ENCODE measurements around the gene MISP. TPM values are rescaled to one million over a fixed set of nuclear protein-coding genes. Genes with fewer than 3 reads are reported as not detected.

Gene MISP
- total and polyA plus RNA-seq, 9 of the 15 experiments (the other 6 are each of a cell fraction or from before 2014, with no cell fraction given) = 0.04 to 0.29 (median 0.05) TPM; not detected in 5

DNA sequence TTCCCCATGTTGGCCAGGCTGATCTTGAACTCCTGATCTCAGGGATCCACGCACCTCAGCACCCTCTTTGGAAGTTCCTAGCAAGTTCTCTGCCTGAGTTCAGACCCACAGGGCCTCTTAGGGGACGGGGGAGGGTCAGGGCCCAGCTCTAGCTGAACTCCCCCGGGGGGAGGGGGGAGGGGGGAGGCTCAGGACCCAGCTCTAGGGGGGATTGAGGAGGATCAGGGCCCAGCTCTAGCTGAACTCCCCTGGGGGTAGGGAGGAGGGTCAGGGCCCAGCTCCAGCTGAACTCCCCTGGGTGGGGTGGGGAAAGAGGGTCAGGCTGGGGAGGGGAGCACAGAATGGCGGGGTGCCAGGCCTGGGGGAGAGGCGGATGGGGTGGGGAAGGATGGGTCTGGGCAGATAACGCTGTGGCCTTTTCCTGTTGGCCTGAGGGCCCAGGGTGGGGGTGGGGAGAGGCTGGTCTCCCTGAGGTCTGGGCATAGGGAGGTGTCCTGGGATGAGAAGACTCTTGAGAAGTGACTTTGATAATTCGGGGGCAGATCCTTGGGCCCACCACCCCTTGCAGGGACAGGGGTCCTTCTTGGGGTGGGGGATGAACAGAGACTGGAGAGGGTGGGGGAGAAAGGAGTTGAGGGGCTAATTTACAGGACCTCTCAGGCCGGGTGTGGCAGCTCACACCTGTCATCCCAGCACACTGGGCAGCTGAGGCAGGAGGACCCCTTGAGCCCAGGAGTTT, 40.8 kb downstream of the MISP start (continued):
- TF ChIP-seq ZNF384 (IDR thresholded peaks at IDR 0.05; ENCODE audit: low read depth, low read length) (no peak), BCOR (IDR thresholded peaks at IDR 0.05) (no peak), IFI16 (CRISPR knock-in tag; IDR thresholded peaks at IDR 0.05) (no peak), TAF9B (IDR thresholded peaks at IDR 0.05; ENCODE audit: partially characterized antibody) (no peak), PRPF4 (IDR thresholded peaks at IDR 0.05; ENCODE audit: insufficient read depth, low read depth, low read length, poor library complexity, severe bottlenecking) (no peak), TAF7 (tag; IDR thresholded peaks at IDR 0.05) (no peak), ZNF174 (CRISPR knock-in tag; IDR thresholded peaks at IDR 0.05) (no peak), CBX8 (IDR thresholded peaks at IDR 0.05; ENCODE audit: borderline replicate concordance, extremely low read depth, low read depth, low read length, poor library complexity, severe bottlenecking) (no peak), RNF2 (IDR thresholded peaks at IDR 0.05) (peak; percentile 94), SMAD1 (IDR thresholded peaks at IDR 0.05; ENCODE audit: low read depth, low read length, partially characterized antibody) (no peak), SRSF9 (IDR thresholded peaks at IDR 0.05; ENCODE audit: borderline replicate concordance, low read depth, low read length) (no peak), SP1 (CRISPR knock-in tag; IDR thresholded peaks at IDR 0.05) (no peak), EZH2 (IDR thresholded peaks at IDR 0.05; ENCODE audit: borderline replicate concordance, low read depth, low read length) (no peak), GABPB1 (CRISPR knock-in tag; IDR thresholded peaks at IDR 0.05) (peak; percentile 15; the same call in 1 of the 2 replicates), ZNF436 (CRISPR knock-in tag; IDR thresholded peaks at IDR 0.05) (no peak), RFX7 (CRISPR knock-in tag; IDR thresholded peaks at IDR 0.05) (no peak), NONO (IDR thresholded peaks at IDR 0.05; ENCODE audit: low read depth in 2 of 2, low read length in 1 of 2) (no peak), ZNF785 (CRISPR knock-in tag; IDR thresholded peaks at IDR 0.05) (no peak), ZSCAN29 (IDR thresholded peaks at IDR 0.05) (no peak), PHF21A (IDR thresholded peaks at IDR 0.05; ENCODE audit: borderline replicate concordance, low read depth) (no peak), ZNF76 (CRISPR knock-in tag; IDR thresholded peaks at IDR 0.05; ENCODE audit: borderline replicate concordance) (no peak), FOS (IDR thresholded peaks at IDR 0.05; ENCODE audit: extremely low read depth, insufficient read length) (no peak), HNRNPLL (IDR thresholded peaks at IDR 0.05; ENCODE audit: low read depth, low read length, poor library complexity, severe bottlenecking) (no peak), GATAD2A (IDR thresholded peaks at IDR 0.05) (0 out of 2 replicates have a peak, but pooled peaks have one; percentile 74), FOSL1 (tag; conservative IDR thresholded peaks at IDR 0.05) (peak; percentile 24; the same call in 1 of the 2 replicates), JUN (IDR thresholded peaks at IDR 0.05; ENCODE audit: borderline replicate concordance, low read depth, low read length) (no peak), JUN (CRISPR knock-in tag; IDR thresholded peaks at IDR 0.05; ENCODE audit: borderline replicate concordance) (no peak), HEY1 (CRISPR knock-in tag; IDR thresholded peaks at IDR 0.05; ENCODE audit: borderline replicate concordance) (no peak)
- TF ChIP-seq, protein P1, sequence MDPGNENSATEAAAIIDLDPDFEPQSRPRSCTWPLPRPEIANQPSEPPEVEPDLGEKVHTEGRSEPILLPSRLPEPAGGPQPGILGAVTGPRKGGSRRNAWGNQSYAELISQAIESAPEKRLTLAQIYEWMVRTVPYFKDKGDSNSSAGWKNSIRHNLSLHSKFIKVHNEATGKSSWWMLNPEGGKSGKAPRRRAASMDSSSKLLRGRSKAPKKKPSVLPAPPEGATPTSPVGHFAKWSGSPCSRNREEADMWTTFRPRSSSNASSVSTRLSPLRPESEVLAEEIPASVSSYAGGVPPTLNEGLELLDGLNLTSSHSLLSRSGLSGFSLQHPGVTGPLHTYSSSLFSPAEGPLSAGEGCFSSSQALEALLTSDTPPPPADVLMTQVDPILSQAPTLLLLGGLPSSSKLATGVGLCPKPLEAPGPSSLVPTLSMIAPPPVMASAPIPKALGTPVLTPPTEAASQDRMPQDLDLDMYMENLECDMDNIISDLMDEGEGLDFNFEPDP (CRISPR knock-in tag; IDR thresholded peaks at IDR 0.05) = no peak
- TF ChIP-seq, protein P2, sequence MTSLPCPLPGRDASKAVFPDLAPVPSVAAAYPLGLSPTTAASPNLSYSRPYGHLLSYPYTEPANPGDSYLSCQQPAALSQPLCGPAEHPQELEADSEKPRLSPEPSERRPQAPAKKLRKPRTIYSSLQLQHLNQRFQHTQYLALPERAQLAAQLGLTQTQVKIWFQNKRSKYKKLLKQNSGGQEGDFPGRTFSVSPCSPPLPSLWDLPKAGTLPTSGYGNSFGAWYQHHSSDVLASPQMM (CRISPR knock-in tag; IDR thresholded peaks at IDR 0.05) = no peak
